Endothelial cell of umbilical vein (primary cell): Measurements from ENCODE around the gene TIMM50. TPM values are rescaled to one million over a fixed set of nuclear protein-coding genes. Genes with fewer than 3 reads are reported as not detected.

Experiments used
- BruUV-seq: library from RNA; stranded (reverse); fragments of 400-500 nt; replicated peaks from 2 replicates; lab custom pipeline; 2021; lab: Mats Ljungman, UMichigan
- CTCF ChIA-PET: fragments of 300-600, 350-600 bp; sonication (Branson Sonifier 250); formaldehyde crosslinking; loops from one replicate; lab custom pipeline; 2021; ENCODE audit warnings: antibody characterized with exemption, inconsistent platforms; lab: Charles Lee
- POLR2A ChIA-PET: fragments of 300-600, 350-600 bp; sonication (Branson Sonifier 250); formaldehyde crosslinking; loops from one replicate; lab custom pipeline; 2021; ENCODE audit warnings: antibody characterized with exemption, inconsistent platforms; lab: Charles Lee
- DNase-seq: peaks from one replicate; pipeline ENCODE4 v3.0.0-alpha.2; 2011; ENCODE audit warnings: low read depth, low spot score
- FAIRE-seq: peaks from 2 replicates; lab custom pipeline; 2011; peaks lifted over from hg19 to GRCh38; lab: Jason Lieb, UNC
- H2AFZ ChIP-seq: 2 replicates; pipeline ENCODE4 v1.6.0; 2012; ENCODE audit warnings: low read depth, low read length, control low read depth, inconsistent platforms
- H3K27ac ChIP-seq: 2 replicates; pipeline ENCODE4 v1.5.1; 2011; ENCODE audit warnings: low read depth, mild to moderate bottlenecking, control low read depth, low read length, moderate library complexity; ENCODE audit not compliant: insufficient read depth
- H3K27me3 ChIP-seq, 2 experiments: 2 replicates each; pipeline versions ENCODE4 v1.6.0 to v1.6.1; 2011; ENCODE audit warnings: low read length in 2 of 2, mixed read lengths in 1 of 2; ENCODE audit not compliant: control insufficient read depth in 2 of 2, insufficient read depth in 2 of 2
- H3K36me3 ChIP-seq, 2 experiments: 2 replicates in 1 of 2; 3 replicates in 1 of 2; pipeline ENCODE4 v1.5.1; 2011; ENCODE audit warnings: low read length in 2 of 2, mild to moderate bottlenecking in 1 of 2, moderate library complexity in 1 of 2; ENCODE audit not compliant: control insufficient read depth in 2 of 2, insufficient read depth in 2 of 2; ENCODE audit errors: extremely low read depth in 1 of 2
- H3K4me1 ChIP-seq: 3 replicates; pipeline ENCODE4 v1.5.1; 2011; ENCODE audit warnings: mild to moderate bottlenecking, low read length; ENCODE audit not compliant: control insufficient read depth, insufficient read depth; ENCODE audit errors: extremely low read depth
- H3K4me2 ChIP-seq: 2 replicates; pipeline ENCODE4 v1.6.1; 2011; ENCODE audit warnings: low read length, control low read depth, mixed read lengths; ENCODE audit not compliant: insufficient read depth
- H3K4me3 ChIP-seq, 3 experiments: fragments of 200-600 bp in 1 of 3; sonication (generic), shearing (Covaris generic) in 1 of 3; replicated peaks in 1 of 3; 2 replicates each; pipeline ENCODE4 v1.5.1; 2011 to 2016; ENCODE audit warnings: control low read depth in 3 of 3, low read length in 3 of 3, mild to moderate bottlenecking in 2 of 3, inconsistent platforms in 1 of 3, low read depth in 1 of 3, moderate library complexity in 1 of 3; ENCODE audit not compliant: insufficient read depth in 1 of 3
- H3K79me2 ChIP-seq: 2 replicates; pipeline ENCODE4 v1.6.0; 2012; ENCODE audit warnings: low read length, inconsistent platforms; ENCODE audit not compliant: control insufficient read depth, insufficient read depth
- H3K9ac ChIP-seq: replicated peaks from 2 replicates; pipeline ENCODE3; 2011; ENCODE audit warnings: low read length, control low read depth; ENCODE audit not compliant: insufficient read depth; ENCODE audit errors: extremely low read depth
- H3K9me1 ChIP-seq: replicated peaks from 3 replicates; pipeline ENCODE4 v1.6.0; 2011; ENCODE audit warnings: mild to moderate bottlenecking, low read length; ENCODE audit not compliant: control insufficient read depth, insufficient read depth; ENCODE audit errors: extremely low read depth
- H3K9me3 ChIP-seq: replicated peaks from 2 replicates; pipeline ENCODE4 v1.5.1; 2012; ENCODE audit warnings: low read length, inconsistent platforms; ENCODE audit not compliant: control insufficient read depth, insufficient read depth
- H4K20me1 ChIP-seq: replicated peaks from 2 replicates; pipeline ENCODE3; 2011; ENCODE audit warnings: mild to moderate bottlenecking, low read length; ENCODE audit not compliant: control insufficient read depth, insufficient read depth; ENCODE audit errors: extremely low read depth
- CTCF ChIP-seq, 2 donors: IDR thresholded peaks; 1 replicate in 1 of 2; 2 replicates in 1 of 2; pipeline ENCODE4 v1.5.1; 2011; ENCODE audit warnings: low read length in 2 of 2, mild to moderate bottlenecking in 2 of 2, moderate library complexity in 2 of 2, control low read depth in 1 of 2, inconsistent platforms in 1 of 2, low read depth in 1 of 2; ENCODE audit not compliant: insufficient read depth in 1 of 2; ENCODE audit errors: extremely low read depth in 1 of 2
- EZH2 ChIP-seq: IDR thresholded peaks from 2 replicates; pipeline ENCODE4 v1.6.1; 2012; ENCODE audit warnings: borderline replicate concordance, low read depth, mild to moderate bottlenecking, moderate library complexity, low read length, inconsistent platforms; ENCODE audit not compliant: severe bottlenecking
- FOS ChIP-seq: IDR thresholded peaks from 2 replicates; pipeline ENCODE4 v1.6.1; 2011; ENCODE audit warnings: mild to moderate bottlenecking, low read length, moderate library complexity, borderline replicate concordance; ENCODE audit not compliant: insufficient read depth
- GATA2 ChIP-seq: IDR thresholded peaks from 2 replicates; pipeline ENCODE4 v1.7.0; 2011; ENCODE audit warnings: low read depth, mild to moderate bottlenecking, moderate library complexity, mixed read lengths, low read length; ENCODE audit not compliant: insufficient read length, insufficient read depth
- JUN ChIP-seq: IDR thresholded peaks from 2 replicates; pipeline ENCODE4 v1.6.1; 2011; ENCODE audit warnings: borderline replicate concordance, low read depth; ENCODE audit not compliant: insufficient read length, insufficient read depth
- MAX ChIP-seq: IDR thresholded peaks from 2 replicates; pipeline ENCODE4 v1.6.1; 2011; ENCODE audit not compliant: insufficient read depth, insufficient read length
- MYC ChIP-seq: IDR thresholded peaks from one replicate; pipeline ENCODE4 v1.6.1; 2011; ENCODE audit warnings: mild to moderate bottlenecking, low read depth, low read length
- POLR2A ChIP-seq: IDR thresholded peaks from 2 replicates; pipeline ENCODE4 v1.6.1; 2012; ENCODE audit warnings: low read depth, mild to moderate bottlenecking, control low read depth, low read length
- POLR2AphosphoS5 ChIP-seq: IDR thresholded peaks from 2 replicates; pipeline ENCODE4 v1.6.1; 2012; ENCODE audit warnings: low read depth, mild to moderate bottlenecking, control low read depth, low read length, moderate library complexity; ENCODE audit not compliant: insufficient read depth
- dilution Hi-C: fragments of 300-500 bp; cut with MboI; formaldehyde crosslinking; loops from one replicate; pipeline ENCODE4 v1.15.0; 2019; ENCODE audit warnings: low sequenced_read_pairs; ENCODE audit not compliant: extremely low pct_ligation_motif_present
- intact Hi-C: fragments of 100-400 bp; cut with micrococcal nuclease; formaldehyde crosslinking; loops from one replicate; pipeline ENCODE4 v1.10.0; 2022
- polyA plus RNA-seq, 4 experiments: library from polyadenylated mRNA; depleted of rRNA in 3 of 4; stranded (reverse) in 3 of 4; unstranded in 1 of 4; fragments of >200 nt; gene quantifications; 2 replicates each; pipeline versions ENCODE4 v1.2.1 to v1.2.3, GENCODE V29; 2011 to 2012; ENCODE audit warnings: missing spikeins in 1 of 4
- total RNA-seq: library from RNA; stranded (reverse); gene quantifications from 2 replicates; pipeline ENCODE4 v1.2.3, GENCODE V29; 2021

Gene TIMM50
- total and polyA plus RNA-seq, 2 donors (not counting 3 experiments of a cell fraction or from before 2014, with no cell fraction given) = 85.7 to 118 TPM

GRCh38 chr19:39445196-39446111 lies 35.2 kb upstream of the TIMM50 start, which contains the start of gene SUPT5H:
SUPT5H (plus strand) TSS chr19:39445582; CDS start chr19:39445891, 309 bp downstream.
- POLR2A ChIA-PET = interaction anchor here (0.7 to 3.2 kb wide), 3 partner anchors 10 to 18 kb away, joined by 4 to 16 read pairs (median 4); partner anchors contain the start of gene RPS16
- TF ChIP-seq JUN = no peak
- TF ChIP-seq POLR2A = peak; percentile 81
- no peak for TF ChIP-seq FOS
- peak; percentile 78 for TF ChIP-seq MYC
- peak; percentile 95 for TF ChIP-seq POLR2AphosphoS5
- TF ChIP-seq MAX = peak; percentile 67
- no peak for TF ChIP-seq CTCF (IDR thresholded peaks at IDR 0.05; ENCODE audit: extremely low read depth in 1 of 2, insufficient read depth in 1 of 2, low read depth in 1 of 2, low read length in 2 of 2)
- no peak for TF ChIP-seq GATA2
- TF ChIP-seq EZH2 = no peak
- Histone ChIP-seq H3K27ac (peak within 1 kb of the TSS; percentile 94), H3K79me2 (peaks cover 59% of the 10 kb centered on the region), H3K4me2 (peak within 1 kb of the TSS; percentile 84), H3K4me3 (peak within 1 kb of the TSS; percentile 85 to 98 (median 94)), H3K9me3 (no peaks in the 10 kb centered on the region), H3K9ac (peak within 1 kb of the TSS; percentile 99), H4K20me1 (no peaks in the 10 kb centered on the region), H2AFZ (peak within 1 kb of the TSS; percentile 88), H3K27me3 (no peaks in the 10 kb centered on the region), H3K36me3 (peaks cover 6 to 9% of the 10 kb centered on the region in 2 experiments), H3K4me1 (peaks cover 20% of the 10 kb centered on the region), H3K9me1 (no peaks in the 10 kb centered on the region)
- intact Hi-C loops = loop anchor here (1.0 to 10.0 kb wide), 3 partner anchors 9 to 89 kb away; partner anchors contain the start of genes EID2B and TIMM50
- CTCF ChIA-PET = interaction anchor here (0.6 to 1.2 kb wide), 2 partner anchors 23 to 31 kb away, joined by 4 read pairs; no protein-coding TSS in a partner anchor
- BruUV-seq = TSS peak; percentile 35
- FAIRE-seq (peak; percentile 98), DNase-seq (peak; percentile 98)
- dilution Hi-C loops = no loop called here
